Stomach (tissue), 9 donors: ENCODE results near the gene EGFL7. TPM values are rescaled to one million over a fixed set of nuclear protein-coding genes. Genes with fewer than 3 reads are reported as not detected.

ENCODE experiments used
- DNase-seq, 2 donors: peaks; one replicate each; pipeline versions ENCODE4 v3.0.0 to v3.0.0-alpha.2; 2013 to 2019
- H3K27ac ChIP-seq, 5 donors: fragments of 200-600 bp in 4 of 5; sonication (generic) in 4 of 5; one replicate each; pipeline ENCODE4 v1.5.1; 2013 to 2019; ENCODE audit warnings: mild to moderate bottlenecking in 1 of 5, moderate library complexity in 1 of 5
- H3K27me3 ChIP-seq, 3 donors: fragments of 200-600 bp; sonication (generic); one replicate each; pipeline ENCODE4 v1.5.1; 2017 to 2019; ENCODE audit warnings: mixed run types in 1 of 3
- H3K36me3 ChIP-seq, 4 donors: fragments of 200-600 bp; sonication (generic); 1 replicate in 3 of 4; 2 replicates in 1 of 4; pipeline ENCODE4 v1.5.1; 2016 to 2019
- H3K4me1 ChIP-seq, 4 donors: fragments of 200-600 bp; sonication (generic); one replicate each; pipeline ENCODE4 v1.5.1; 2016 to 2019
- H3K4me3 ChIP-seq, 4 donors: fragments of 200-600 bp; sonication (generic) in 3 of 4; one replicate each; pipeline ENCODE4 v1.5.1; 2016 to 2019; ENCODE audit warnings: mild to moderate bottlenecking in 1 of 4
- H3K9me3 ChIP-seq, 4 donors: fragments of 200-600 bp; sonication (generic); one replicate each; pipeline ENCODE4 v1.5.1; 2016 to 2019
- CTCF ChIP-seq, 7 experiments: fragments of 450-650 bp in 4 of 7; fragments of 200-600 bp in 3 of 7; sonication (generic) in 3 of 7; IDR thresholded peaks; one replicate each; pipeline ENCODE4 v1.5.1; 2016 to 2019; ENCODE audit warnings: antibody characterized with exemption in 7 of 7, control low read depth in 2 of 7, mild to moderate bottlenecking in 1 of 7
- EP300 ChIP-seq: sonication (generic); formaldehyde crosslinking; IDR thresholded peaks from one replicate; pipeline ENCODE4 v1.6.1; 2017; ENCODE audit warnings: antibody characterized with exemption
- POLR2A ChIP-seq, 4 donors: fragments of 450-650 bp; IDR thresholded peaks; one replicate each; pipeline ENCODE4 v1.6.1; 2016; ENCODE audit warnings: antibody characterized with exemption in 4 of 4, control low read depth in 2 of 4, mild to moderate bottlenecking in 1 of 4, moderate library complexity in 1 of 4
- POLR2AphosphoS5 ChIP-seq, 3 donors: sonication (generic); formaldehyde crosslinking; IDR thresholded peaks; one replicate each; pipeline ENCODE4 v1.6.1; 2016; ENCODE audit warnings: antibody characterized with exemption in 3 of 3
- WGBS, 5 donors: extraction: QIAGEN DNeasy Blood & Tissue Kit in 3 of 5; methylation state at CpG; one replicate each; pipeline versions ENCODE4 v1.1.5 to v1.1.7; 2013 to 2018; 5-methylcytosine and 5-hydroxymethylcytosine counted together
- intact Hi-C: fragments of 100-400 bp; cut with DNase I; formaldehyde crosslinking; loops from one replicate; pipeline ENCODE4 v1.15.1; 2023; ENCODE audit warnings: low total_unique reads
- polyA plus RNA-seq, 3 donors: library from polyadenylated mRNA; stranded (reverse); fragments of 200-250 nt; gene quantifications; one replicate each; pipeline ENCODE4 v1.2.3, GENCODE V29; 2013
- total RNA-seq, 5 donors: library from RNA; depleted of rRNA; stranded (reverse); fragments of >200 nt; gene quantifications; one replicate each; pipeline versions ENCODE4 v1.1.0 to v1.2.3, GENCODE V29; 2014 to 2016
- donor health status: healthy with polysubstance abuse.
- donor health status: Bipolar disorder and iron deficiency.
- donor health status: healthy.

The EGFL7 gene
- total and polyA plus RNA-seq, 8 donors: 20.9 to 1,085 (median 52.2) TPM

- Histone ChIP-seq H3K27me3 (peaks cover 0 to 4% (median 0%) of the 10 kb centered on the region in 3 donors), H3K36me3 (no peaks in the 10 kb centered on the region), H3K4me3 (no peak overlapping the region), H3K27ac (peak overlapping the region in 2 of 5 donors; percentile 72 to 78), H3K9me3 (no peaks in the 10 kb centered on the region), H3K4me1 (peaks cover 21 to 75% (median 49%) of the 10 kb centered on the region in 4 donors)
- DNase-seq: peak in 1 of 2 donors; percentile 13
- 90 to 97% (median 91%) methylated on average over 7 to 29 of the region's 29 CpGs for WGBS, 5 donors
- TF ChIP-seq CTCF (IDR thresholded peaks at IDR 0.05): no peak
- no peak for TF ChIP-seq POLR2AphosphoS5 (IDR thresholded peaks at IDR 0.05)
- TF ChIP-seq EP300: no peak
- TF ChIP-seq POLR2A (IDR thresholded peaks at IDR 0.05): no peak
- intact Hi-C loops: loop anchor here (10.0 kb wide), 1 partner anchor 76 kb away; the partner anchor contains the start of gene NOTCH1
Observed at GRCh38 chr9:136620441-136621018, 42.2 kb upstream of the EGFL7 start.

GRCh38 chr9:136621019-136621733 lies 41.5 kb upstream of the EGFL7 start:
- WGBS, 5 donors: 71 to 81% (median 76%) methylated on average over 15 to 34 of the region's 34 CpGs
- H3K4me3 ChIP-seq: no peak overlapping the region
- H3K27me3 ChIP-seq: peaks cover 0 to 4% (median 0%) of the 10 kb centered on the region in 3 donors
- peaks cover 27 to 75% (median 56%) of the 10 kb centered on the region in 4 donors for H3K4me1 ChIP-seq
- TF ChIP-seq POLR2A (IDR thresholded peaks at IDR 0.05) (no peak), CTCF (IDR thresholded peaks at IDR 0.05) (no peak), EP300 (no peak), POLR2AphosphoS5 (IDR thresholded peaks at IDR 0.05) (no peak)
- no peaks in the 10 kb centered on the region for H3K9me3 ChIP-seq
- intact Hi-C loops: loop anchor here (10.0 kb wide), 1 partner anchor 76 kb away; the partner anchor contains the start of gene NOTCH1
- H3K27ac ChIP-seq: peak overlapping the region in 1 of 5 donors; percentile 72
- peak in 1 of 2 donors; percentile 63 for DNase-seq
- no peaks in the 10 kb centered on the region for H3K36me3 ChIP-seq

GRCh38 chr9:136621734-136622093 lies 41.0 kb upstream of the EGFL7 start:
- Histone ChIP-seq H3K36me3 (no peaks in the 10 kb centered on the region), H3K4me1 (peaks cover 31 to 79% (median 60%) of the 10 kb centered on the region in 4 donors), H3K4me3 (no peak overlapping the region), H3K27ac (no peak overlapping the region), H3K9me3 (no peaks in the 10 kb centered on the region), H3K27me3 (peaks cover 0 to 4% (median 0%) of the 10 kb centered on the region in 3 donors)
- DNase-seq: peak in 1 of 2 donors; percentile 24
- intact Hi-C loops: loop anchor here (10.0 kb wide), 1 partner anchor 77 kb away; the partner anchor contains the start of gene NOTCH1
- 68 to 81% (median 80%) methylated on average over 3 to 10 of the region's 10 CpGs for WGBS, 5 donors
- TF ChIP-seq POLR2A (IDR thresholded peaks at IDR 0.05) (no peak), CTCF (IDR thresholded peaks at IDR 0.05) (no peak), EP300 (no peak), POLR2AphosphoS5 (IDR thresholded peaks at IDR 0.05) (no peak)

GRCh38 chr9:136622538-136622948 lies 40.2 kb upstream of the EGFL7 start:
- Histone ChIP-seq H3K9me3 (no peaks in the 10 kb centered on the region), H3K4me3 (no peak overlapping the region), H3K36me3 (no peaks in the 10 kb centered on the region), H3K27me3 (peaks cover 0 to 9% (median 0%) of the 10 kb centered on the region in 3 donors), H3K27ac (no peak overlapping the region), H3K4me1 (peaks cover 39 to 81% (median 64%) of the 10 kb centered on the region in 4 donors)
- no peak for TF ChIP-seq CTCF (IDR thresholded peaks at IDR 0.05)
- no peak for TF ChIP-seq EP300
- no peak for TF ChIP-seq POLR2AphosphoS5 (IDR thresholded peaks at IDR 0.05)
- TF ChIP-seq POLR2A (IDR thresholded peaks at IDR 0.05): no peak
- intact Hi-C loops: loop anchor here (10.0 kb wide), 1 partner anchor 78 kb away; the partner anchor contains the start of gene NOTCH1
- WGBS, 5 donors: 88 to 94% (median 90%) methylated on average over 8 to 16 of the region's 16 CpGs
- DNase-seq: peak in 1 of 2 donors; percentile 3
